ENCODE results near the gene KIF4A. TPM values are rescaled to one million over a fixed set of nuclear protein-coding genes. Genes with fewer than 3 reads are reported as not detected.

Gene KIF4A
- total RNA-seq, 1 experiment from 2014 or later: 40.3 TPM

GRCh38 chrX:70437921-70438665 is 148.2 kb downstream of the KIF4A start:
- ATAC-seq (no peak), DNase-seq (ENCODE audit: low read depth, low spot score) (no peak)
- H3K4me2 ChIP-seq (ENCODE audit: low read length): no peak overlapping the region
- H3K9me3 ChIP-seq (ENCODE audit: control insufficient read depth in 1 of 2, insufficient read depth in 1 of 2, low read depth in 1 of 2, low read length in 2 of 2): no peaks in the 10 kb centered on the region
- no peaks in the 10 kb centered on the region for H3K27me3 ChIP-seq (ENCODE audit: insufficient read depth, low read length)
- intact Hi-C loops (cut with micrococcal nuclease): no loop called here
- H3K4me1 ChIP-seq (ENCODE audit: control insufficient read depth in 1 of 2, insufficient read depth in 2 of 2, low read length in 2 of 2): peaks cover 0 to 32% of the 10 kb centered on the region in 2 experiments; a peak in 2 of 4 replicates
- H3K79me2 ChIP-seq (ENCODE audit: insufficient read depth, low read length): no peaks in the 10 kb centered on the region
- H2AFZ ChIP-seq (ENCODE audit: low read depth, low read length, poor library complexity, severe bottlenecking): no peak overlapping the region
- H3K9ac ChIP-seq (ENCODE audit: low read length): no peak overlapping the region
- no peaks in the 10 kb centered on the region for H3K9me2 ChIP-seq (ENCODE audit: insufficient read depth)
- no peaks in the 10 kb centered on the region for H3K36me3 ChIP-seq (ENCODE audit: control insufficient read depth in 1 of 2, insufficient read depth in 2 of 2, low read length in 2 of 2)
- TF ChIP-seq EZH2phosphoT487 (IDR thresholded peaks at IDR 0.05; ENCODE audit: borderline replicate concordance): no peak
- no peak for TF ChIP-seq ZNF274 (IDR thresholded peaks at IDR 0.05; ENCODE audit: low read depth, low read length)
- TF ChIP-seq EZH2 (IDR thresholded peaks at IDR 0.05): no peak
- TF ChIP-seq TCF7L2 (IDR thresholded peaks at IDR 0.05; ENCODE audit: borderline replicate concordance, extremely low read depth, insufficient read depth, insufficient read length): no peak
- no peak for TF ChIP-seq SIN3A (IDR thresholded peaks at IDR 0.05; ENCODE audit: low read depth)
- TF ChIP-seq JUND (IDR thresholded peaks at IDR 0.05): no peak
- TF ChIP-seq REST (IDR thresholded peaks at IDR 0.05; ENCODE audit: low read depth): no peak
- no peak for TF ChIP-seq SP1 (IDR thresholded peaks at IDR 0.05; ENCODE audit: low read depth)
- TF ChIP-seq MAX (IDR thresholded peaks at IDR 0.05): no peak
- TF ChIP-seq CTCF (IDR thresholded peaks at IDR 0.05 in 2 of 3, conservative IDR thresholded peaks at IDR 0.05 in 1 of 3; ENCODE audit: borderline replicate concordance in 1 of 3, insufficient read depth in 1 of 3, low read depth in 2 of 3, low read length in 2 of 3): no peak
- TF ChIP-seq CBX3 (IDR thresholded peaks at IDR 0.05; ENCODE audit: low read depth): no peak
- TF ChIP-seq RAD21 (IDR thresholded peaks at IDR 0.05; ENCODE audit: low read depth): no peak
- H4K20me1 ChIP-seq (ENCODE audit: insufficient read depth): no peaks in the 10 kb centered on the region
- RAD21 ChIA-PET (ENCODE audit: low non-redundant PET in 1 of 2, low total read pairs in 2 of 2, uncharacterized antibody in 2 of 2, unreplicated experiment in 2 of 2): no interaction called here
- POLR2A ChIA-PET: no interaction called here
- no peak overlapping the region for H3K27ac ChIP-seq (ENCODE audit: low read depth, low read length)
- no TSS peak for BruUV-seq (replicated peaks)
- H3K4me3 ChIP-seq (replicated peaks in 1 of 2; ENCODE audit: low read depth in 1 of 2, low read length in 2 of 2): no peak overlapping the region
- CTCF ChIA-PET: no interaction called here

Data from HCT116 (cell line).